Hepatocyte (in vitro differentiated cells): ENCODE data around the gene GOLGA8Q. TPM values are rescaled to one million over a fixed set of nuclear protein-coding genes. Genes with fewer than 3 reads are reported as not detected.
"Not testable (repeated sequence)": the region's sequence is repeated elsewhere in the genome, so short reads cannot be mapped to it uniquely, and the experiment has no call there.

Experiments used
- DNase-seq: peaks from one replicate; pipeline ENCODE4 v3.0.0-alpha.2; 2016; ENCODE audit warnings: low spot score
- H2AFZ ChIP-seq: fragments of 200-600 bp; sonication (generic); 2 replicates; pipeline ENCODE4 v1.6.0; 2016; ENCODE audit warnings: antibody characterized with exemption, mild to moderate bottlenecking
- H3K27ac ChIP-seq: fragments of 200-600 bp; sonication (generic); 2 replicates; pipeline ENCODE4 v1.5.1; 2016; ENCODE audit warnings: mild to moderate bottlenecking
- H3K27me3 ChIP-seq: fragments of 200-600 bp; sonication (generic); 2 replicates; pipeline ENCODE4 v1.6.1; 2016
- H3K36me3 ChIP-seq: fragments of 200-600 bp; sonication (generic); replicated peaks from 2 replicates; pipeline ENCODE4 v1.5.1; 2016; ENCODE audit warnings: low read depth; ENCODE audit not compliant: insufficient read depth
- H3K4me1 ChIP-seq: fragments of 200-600 bp; sonication (generic); 2 replicates; pipeline ENCODE4 v1.5.1; 2016; ENCODE audit warnings: mild to moderate bottlenecking, moderate library complexity; ENCODE audit not compliant: insufficient read depth
- H3K4me2 ChIP-seq: fragments of 200-600 bp; sonication (generic); 2 replicates; pipeline ENCODE4 v1.6.0; 2016
- H3K4me3 ChIP-seq: fragments of 200-600 bp; sonication (generic); 2 replicates; pipeline ENCODE4 v1.5.1; 2016; ENCODE audit warnings: mild to moderate bottlenecking
- H3K79me2 ChIP-seq: fragments of 200-600 bp; sonication (generic); 2 replicates; pipeline ENCODE4 v1.6.0; 2017; ENCODE audit warnings: mild to moderate bottlenecking
- H3K9me2 ChIP-seq: fragments of 200-600 bp; sonication (generic); replicated peaks from 2 replicates; pipeline ENCODE4 v1.6.0; 2017; ENCODE audit warnings: mild to moderate bottlenecking; ENCODE audit not compliant: insufficient read depth
- H3K9me3 ChIP-seq: fragments of 200-600 bp; sonication (generic); 2 replicates; pipeline ENCODE4 v1.5.1; 2016; ENCODE audit warnings: low read depth, mild to moderate bottlenecking
- H4K20me1 ChIP-seq: fragments of 200-600 bp; sonication (generic); 2 replicates; pipeline ENCODE4 v1.6.0; 2016; ENCODE audit warnings: mild to moderate bottlenecking; ENCODE audit not compliant: insufficient read depth, poor library complexity, severe bottlenecking
- WGBS: methylation state at CpG from one replicate; pipeline ENCODE4 v1.1.6; 2016; ENCODE audit warnings: low lambda C conversion rate; ENCODE audit errors: missing lambda C conversion rate; 5-methylcytosine and 5-hydroxymethylcytosine counted together
- polyA plus RNA-seq: library from polyadenylated mRNA; unstranded; fragments of >200 nt; fragmentation: Nextera tagmentation; extraction: Ambion mirVana; gene quantifications from 2 replicates; pipeline ENCODE4 v1.2.1, GENCODE V29; 2016
- total RNA-seq: library from RNA; depleted of rRNA; stranded (reverse); fragments of >200 nt; gene quantifications from 2 replicates; pipeline ENCODE4 v1.2.3, GENCODE V29; 2014

Gene GOLGA8Q
- 0.16 TPM in 1 of 2 replicates, not detected in the other for total RNA-seq
- polyA plus RNA-seq = 0.45 TPM in 1 of 2 replicates, not detected in the other

GRCh38 chr15:30551750-30552149 is at the start of gene GOLGA8Q:
TSS of gene GOLGA8Q (plus strand) at chr15:30552050. CDS start at chr15:30552078, 28 bp downstream.
- WGBS = 89% methylated on average over 4 of the region's 9 CpGs

GRCh38 chr15:30502904-30503781 is 48.7 kb upstream of the GOLGA8Q start:
- H3K27ac ChIP-seq, H2AFZ ChIP-seq, H3K36me3 ChIP-seq, DNase-seq, H3K9me3 ChIP-seq, H4K20me1 ChIP-seq, H3K79me2 ChIP-seq, H3K4me3 ChIP-seq, H3K4me1 ChIP-seq, H3K9me2 ChIP-seq, H3K4me2 ChIP-seq, H3K27me3 ChIP-seq: not testable (repeated sequence)
- WGBS = 94% methylated on average over 6 of the region's 11 CpGs

More at GRCh38 chr15:30551750-30552149, at the start of gene GOLGA8Q:
- H3K9me3 ChIP-seq, H4K20me1 ChIP-seq, H3K27ac ChIP-seq, DNase-seq, H3K4me3 ChIP-seq, H3K4me1 ChIP-seq, H3K4me2 ChIP-seq, H2AFZ ChIP-seq, H3K9me2 ChIP-seq, H3K27me3 ChIP-seq, H3K79me2 ChIP-seq, H3K36me3 ChIP-seq: not testable (repeated sequence)

GRCh38 chr15:30504162-30504843 is 47.5 kb upstream of the GOLGA8Q start:
- not testable (repeated sequence) for DNase-seq, H3K9me2 ChIP-seq, H2AFZ ChIP-seq, H3K4me1 ChIP-seq, H3K36me3 ChIP-seq, H3K27ac ChIP-seq, H3K27me3 ChIP-seq, H3K4me2 ChIP-seq, H3K4me3 ChIP-seq, H3K9me3 ChIP-seq, H4K20me1 ChIP-seq, H3K79me2 ChIP-seq
- 81% methylated on average over 5 of the region's 5 CpGs for WGBS

- H3K9me3 ChIP-seq, H3K27me3 ChIP-seq, H2AFZ ChIP-seq, DNase-seq, H3K4me2 ChIP-seq, H3K79me2 ChIP-seq, H3K36me3 ChIP-seq, H3K27ac ChIP-seq, H3K9me2 ChIP-seq, H4K20me1 ChIP-seq, H3K4me1 ChIP-seq, H3K4me3 ChIP-seq: not testable (repeated sequence)
- no CpG with 5 or more reads among the region's 4 CpGs for WGBS
These were observed 37.3 kb upstream of the GOLGA8Q start for GRCh38 chr15:30514545-30514944.

- H3K27me3 ChIP-seq, H3K27ac ChIP-seq, H3K79me2 ChIP-seq, DNase-seq, H3K4me1 ChIP-seq, H3K4me3 ChIP-seq, H2AFZ ChIP-seq, H3K9me3 ChIP-seq, H4K20me1 ChIP-seq, H3K9me2 ChIP-seq, H3K4me2 ChIP-seq, H3K36me3 ChIP-seq: not testable (repeated sequence)
- 79% methylated on average over 4 of the region's 7 CpGs for WGBS
These were observed 28.2 kb upstream of the GOLGA8Q start for GRCh38 chr15:30523453-30524243.

GRCh38 chr15:30525912-30526311 is 25.9 kb upstream of the GOLGA8Q start:
- not testable (repeated sequence) for H3K36me3 ChIP-seq, H3K4me1 ChIP-seq, H4K20me1 ChIP-seq, H3K4me3 ChIP-seq, H3K9me3 ChIP-seq, H3K27ac ChIP-seq, H3K9me2 ChIP-seq, H3K4me2 ChIP-seq, DNase-seq, H3K79me2 ChIP-seq, H3K27me3 ChIP-seq, H2AFZ ChIP-seq
- WGBS = no CpG with 5 or more reads among the region's 4 CpGs

- not testable (repeated sequence) for H3K36me3 ChIP-seq, H3K4me1 ChIP-seq, H3K27me3 ChIP-seq, H3K9me3 ChIP-seq, H4K20me1 ChIP-seq, H3K27ac ChIP-seq, H2AFZ ChIP-seq, DNase-seq, H3K79me2 ChIP-seq, H3K4me3 ChIP-seq, H3K9me2 ChIP-seq, H3K4me2 ChIP-seq
- no CpG with 5 or more reads among the region's 3 CpGs for WGBS
These were observed 22.8 kb upstream of the GOLGA8Q start for GRCh38 chr15:30529049-30529448.
